B cell (primary cell): ENCODE data around the gene EZH2. TPM values are rescaled to one million over a fixed set of nuclear protein-coding genes. Genes with fewer than 3 reads are reported as not detected.

Source experiments
- ATAC-seq: fragments of 200-7000 bp; cut with Tn5 transposase; one replicate; pipeline ENCODE4 v1.10.0; 2021; ENCODE audit warnings: low read depth, mild to moderate bottlenecking, moderate number of reproducible peaks, moderate library complexity
- CTCF ChIA-PET: fragments of 350-600 bp; sonication (Branson Sonifier 250); formaldehyde crosslinking; loops from one replicate; lab custom pipeline; 2021; ENCODE audit warnings: antibody characterized with exemption, inconsistent platforms; lab: Charles Lee
- POLR2A ChIA-PET: fragments of 350-600 bp; sonication (Branson Sonifier 250); formaldehyde crosslinking; loops from one replicate; lab custom pipeline; 2021; ENCODE audit warnings: antibody characterized with exemption; lab: Charles Lee
- DNase-seq: peaks from one replicate; pipeline ENCODE4 v3.0.0; 2013
- H2AFZ ChIP-seq: 2 replicates; pipeline ENCODE4 v1.6.1; 2012; ENCODE audit warnings: mild to moderate bottlenecking, low read depth, low read length; ENCODE audit not compliant: insufficient read depth, poor library complexity, severe bottlenecking
- H3K27ac ChIP-seq, 2 donors: 1 replicate in 1 of 2; 2 replicates in 1 of 2; pipeline ENCODE4 v1.5.1; 2012 to 2013; ENCODE audit warnings: low read length in 2 of 2, mild to moderate bottlenecking in 2 of 2, moderate library complexity in 1 of 2
- H3K27me3 ChIP-seq, 4 experiments: fragments of 200-600 bp in 1 of 4; sonication (generic) in 1 of 4; replicated peaks in 1 of 4; 1 replicate in 2 of 4; 2 replicates in 2 of 4; pipeline versions ENCODE4 v1.6.1 to v1.7.0; 2013 to 2016; ENCODE audit warnings: low read length in 3 of 4, mild to moderate bottlenecking in 2 of 4, mixed read lengths in 1 of 4, moderate library complexity in 1 of 4; ENCODE audit not compliant: insufficient read depth in 4 of 4, control insufficient read depth in 3 of 4; ENCODE audit errors: control extremely low read depth in 1 of 4
- H3K36me3 ChIP-seq, 2 experiments: replicated peaks in 1 of 2; 1 replicate in 1 of 2; 2 replicates in 1 of 2; pipeline versions ENCODE4 v1.6.1 to v1.7.1; 2013; ENCODE audit warnings: low read length in 1 of 2; ENCODE audit not compliant: insufficient read depth in 2 of 2, control insufficient read depth in 1 of 2; ENCODE audit errors: control extremely low read depth in 1 of 2, extremely low read depth in 1 of 2
- H3K4me1 ChIP-seq, 2 donors: fragments of 200-600 bp in 1 of 2; sonication (generic) in 1 of 2; 1 replicate in 1 of 2; 2 replicates in 1 of 2; pipeline versions ENCODE4 v1.5.1 to v1.6.1; 2013 to 2017; ENCODE audit warnings: low read length in 2 of 2; ENCODE audit not compliant: control insufficient read depth in 2 of 2, insufficient read depth in 2 of 2
- H3K4me2 ChIP-seq: replicated peaks from 2 replicates; pipeline ENCODE3; 2012; ENCODE audit warnings: mild to moderate bottlenecking, low read depth, low read length; ENCODE audit not compliant: poor library complexity, severe bottlenecking
- H3K4me3 ChIP-seq, 5 experiments: fragments of 200-600 bp in 1 of 5; sonication (generic) in 1 of 5; 1 replicate in 3 of 5; 2 replicates in 2 of 5; pipeline versions ENCODE4 v1.5.1 to v1.7.0; 2011 to 2016; ENCODE audit warnings: low read length in 4 of 5, mild to moderate bottlenecking in 4 of 5, low read depth in 2 of 5, control low read depth in 1 of 5, moderate library complexity in 1 of 5; ENCODE audit not compliant: insufficient read depth in 1 of 5; ENCODE audit errors: control extremely low read depth in 1 of 5, extremely low read depth in 1 of 5
- H3K79me2 ChIP-seq: fragments of 200-600 bp; sonication (generic); one replicate; pipeline ENCODE4 v1.6.0; 2016; ENCODE audit warnings: low read length; ENCODE audit not compliant: control insufficient read depth, insufficient read depth
- H3K9ac ChIP-seq: fragments of 200-600 bp; sonication (generic); 2 replicates; pipeline ENCODE4 v1.6.1; 2017; ENCODE audit warnings: mild to moderate bottlenecking, low read length, moderate library complexity
- H3K9me3 ChIP-seq, 3 donors: one replicate each; pipeline versions ENCODE4 v1.6.1 to v1.7.1; 2013; ENCODE audit warnings: low read length in 2 of 3; ENCODE audit not compliant: control insufficient read depth in 2 of 3, insufficient read depth in 1 of 3; ENCODE audit errors: control extremely low read depth in 1 of 3
- H4K20me1 ChIP-seq: 2 replicates; pipeline ENCODE4 v1.6.0; 2012; ENCODE audit warnings: mild to moderate bottlenecking, low read length; ENCODE audit not compliant: insufficient read depth, control insufficient read depth, poor library complexity, severe bottlenecking
- H3K27ac Mint-ChIP-seq: one replicate; pipeline ENCODE4 v1.8.0; 2021; ENCODE audit warnings: mixed read lengths
- H3K27me3 Mint-ChIP-seq: one replicate; pipeline ENCODE4 v1.8.0; 2021; ENCODE audit warnings: mixed read lengths
- H3K4me1 Mint-ChIP-seq: one replicate; pipeline ENCODE4 v1.8.0; 2021; ENCODE audit warnings: mixed read lengths
- H3K4me3 Mint-ChIP-seq: one replicate; pipeline ENCODE4 v1.8.0; 2021; ENCODE audit warnings: mixed read lengths
- H3K9me3 Mint-ChIP-seq: one replicate; pipeline ENCODE4 v1.8.0; 2022; ENCODE audit warnings: mixed read lengths; ENCODE audit not compliant: insufficient read depth
- EZH2 ChIP-seq: IDR thresholded peaks from 2 replicates; pipeline ENCODE4 v1.6.1; 2012; ENCODE audit warnings: borderline replicate concordance, low read depth, mild to moderate bottlenecking, moderate library complexity, low read length; ENCODE audit not compliant: insufficient read depth, poor library complexity, severe bottlenecking
- WGBS: methylation state at CpG from one replicate; pipeline ENCODE4 v1.1.5; 2013; ENCODE audit warnings: missing lambda C conversion rate; ENCODE audit not compliant: insufficient coverage; 5-methylcytosine and 5-hydroxymethylcytosine counted together
- intact Hi-C: fragments of 100-400 bp; cut with micrococcal nuclease; formaldehyde crosslinking; loops from one replicate; pipeline ENCODE4 v1.10.0; 2022
- polyA plus RNA-seq: library from polyadenylated mRNA; depleted of rRNA; stranded (reverse); fragments of >200 nt; gene quantifications from 2 replicates; pipeline ENCODE4 v1.2.3, GENCODE V29; 2012
- total RNA-seq, 2 donors: library from RNA; stranded (reverse); fragments of 120-200 nt in 1 of 2; gene quantifications; 1 replicate in 1 of 2; 2 replicates in 1 of 2; pipeline versions ENCODE4 v1.2.3 to v1.2.4, GENCODE V29; 2013 to 2022
- TF ChIP-seq, protein P1 (sequence below): fragments of 200-600 bp; IDR thresholded peaks from one replicate; pipeline ENCODE4 v1.8.0; 2022; ENCODE audit warnings: antibody characterized with exemption, mild to moderate bottlenecking

The EZH2 gene
- total and polyA plus RNA-seq, 2 donors (not counting 1 experiment from before 2014, with no cell fraction given), result 5.1 to 10.3 TPM

DNA sequence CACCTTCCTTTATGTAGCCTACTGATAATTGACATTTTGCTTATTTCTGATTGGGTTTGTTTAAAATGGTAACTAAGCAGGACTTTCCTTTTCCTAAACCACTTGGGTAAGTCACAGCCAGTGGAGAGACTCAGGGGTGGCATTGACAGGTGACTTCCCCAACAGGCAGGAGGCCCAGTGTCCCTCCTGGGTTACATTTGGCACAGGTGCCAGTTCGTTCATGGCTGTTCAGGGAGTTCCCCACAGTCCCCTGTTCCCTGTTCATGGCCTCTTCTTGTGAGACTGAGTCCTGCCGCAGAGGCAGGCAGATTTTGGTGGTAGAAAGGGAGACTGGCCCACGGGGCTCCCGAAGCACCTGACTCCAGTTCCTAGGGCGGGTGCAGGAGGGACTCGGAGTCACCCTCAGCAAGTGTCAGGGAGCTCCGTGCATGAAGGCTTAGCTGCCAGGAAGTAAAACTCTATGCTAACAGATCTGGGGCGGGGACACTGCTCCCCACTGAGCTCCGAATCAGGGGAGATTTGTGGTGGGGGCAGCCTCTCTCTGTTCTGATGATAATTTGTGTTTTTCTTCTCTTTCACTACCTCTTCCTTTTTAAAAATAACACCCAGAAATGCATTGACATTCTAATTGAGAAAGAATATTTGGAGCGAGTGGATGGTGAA lies 84.1 kb downstream of the EZH2 start:
- Mint-ChIP-seq H3K4me1 (no peaks in the 10 kb centered on the region), H3K4me3 (no peak overlapping the region), H3K27ac (no peak overlapping the region), H3K27me3 (no peaks in the 10 kb centered on the region), H3K9me3 (no peaks in the 10 kb centered on the region)
- no peak overlapping the region for H3K4me3 ChIP-seq
- H4K20me1 ChIP-seq, result no peaks in the 10 kb centered on the region
- peaks cover 13 to 63% of the 10 kb centered on the region in 2 experiments for H3K36me3 ChIP-seq
- TF ChIP-seq, protein P1, sequence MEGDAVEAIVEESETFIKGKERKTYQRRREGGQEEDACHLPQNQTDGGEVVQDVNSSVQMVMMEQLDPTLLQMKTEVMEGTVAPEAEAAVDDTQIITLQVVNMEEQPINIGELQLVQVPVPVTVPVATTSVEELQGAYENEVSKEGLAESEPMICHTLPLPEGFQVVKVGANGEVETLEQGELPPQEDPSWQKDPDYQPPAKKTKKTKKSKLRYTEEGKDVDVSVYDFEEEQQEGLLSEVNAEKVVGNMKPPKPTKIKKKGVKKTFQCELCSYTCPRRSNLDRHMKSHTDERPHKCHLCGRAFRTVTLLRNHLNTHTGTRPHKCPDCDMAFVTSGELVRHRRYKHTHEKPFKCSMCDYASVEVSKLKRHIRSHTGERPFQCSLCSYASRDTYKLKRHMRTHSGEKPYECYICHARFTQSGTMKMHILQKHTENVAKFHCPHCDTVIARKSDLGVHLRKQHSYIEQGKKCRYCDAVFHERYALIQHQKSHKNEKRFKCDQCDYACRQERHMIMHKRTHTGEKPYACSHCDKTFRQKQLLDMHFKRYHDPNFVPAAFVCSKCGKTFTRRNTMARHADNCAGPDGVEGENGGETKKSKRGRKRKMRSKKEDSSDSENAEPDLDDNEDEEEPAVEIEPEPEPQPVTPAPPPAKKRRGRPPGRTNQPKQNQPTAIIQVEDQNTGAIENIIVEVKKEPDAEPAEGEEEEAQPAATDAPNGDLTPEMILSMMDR, result no peak
- no peak for TF ChIP-seq EZH2
- no peak overlapping the region for H2AFZ ChIP-seq
- H3K9ac ChIP-seq, result no peak overlapping the region
- no peak for ATAC-seq
- ChIA-PET CTCF (no interaction called here), POLR2A (no interaction called here)
- no peak for DNase-seq
- 94% methylated on average over 7 of the region's 10 CpGs for WGBS
- H3K4me1 ChIP-seq, result no peaks in the 10 kb centered on the region
- H3K27ac ChIP-seq, result no peak overlapping the region
- no peaks in the 10 kb centered on the region for H3K79me2 ChIP-seq
- H3K27me3 ChIP-seq, result no peaks in the 10 kb centered on the region
- no peak overlapping the region for H3K4me2 ChIP-seq
- H3K9me3 ChIP-seq, result no peaks in the 10 kb centered on the region
- intact Hi-C loops, result loop anchor here (10.0 kb wide), 1 partner anchor 55 kb away; no protein-coding TSS in a partner anchor

DNA sequence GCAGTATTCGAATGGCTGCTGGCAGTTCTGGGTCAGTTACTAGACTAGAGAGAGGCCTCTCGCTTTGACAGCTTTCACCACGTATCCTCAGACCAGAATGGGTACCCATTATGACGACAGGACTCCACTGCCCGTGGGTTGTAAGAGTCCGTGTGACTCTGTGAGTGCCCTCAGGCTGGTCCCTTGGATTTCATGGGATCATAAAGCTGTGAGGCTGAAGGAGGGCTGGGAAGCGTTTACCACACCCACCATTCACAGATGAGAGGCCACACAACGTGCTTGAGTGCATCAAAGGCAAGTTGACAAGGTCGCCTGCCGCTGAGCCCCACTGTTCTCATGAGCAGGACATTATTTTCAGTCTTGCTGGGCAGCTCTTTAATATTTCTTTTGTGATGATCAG lies 87.2 kb downstream of the EZH2 start:
- Histone ChIP-seq H3K27ac (no peak overlapping the region), H3K9ac (no peak overlapping the region), H3K36me3 (peaks cover 9 to 83% of the 10 kb centered on the region in 2 experiments), H3K79me2 (no peaks in the 10 kb centered on the region), H2AFZ (no peak overlapping the region), H3K4me1 (no peaks in the 10 kb centered on the region), H3K4me3 (no peak overlapping the region), H3K9me3 (no peaks in the 10 kb centered on the region), H4K20me1 (no peaks in the 10 kb centered on the region), H3K27me3 (no peaks in the 10 kb centered on the region), H3K4me2 (no peak overlapping the region)
- Mint-ChIP-seq H3K9me3 (no peaks in the 10 kb centered on the region), H3K27ac (no peak overlapping the region), H3K27me3 (no peaks in the 10 kb centered on the region), H3K4me1 (no peaks in the 10 kb centered on the region), H3K4me3 (no peak overlapping the region)
- TF ChIP-seq, protein P1, result no peak
- DNase-seq, result no peak
- CTCF ChIA-PET, result interaction anchor here (0.7 kb wide), 1 partner anchor 292 kb away, joined by 4 read pairs; no protein-coding TSS in a partner anchor
- POLR2A ChIA-PET, result no interaction called here
- 97% methylated on average over 8 of the region's 10 CpGs for WGBS
- intact Hi-C loops, result loop anchor here (10.0 kb wide), 1 partner anchor 52 kb away; no protein-coding TSS in a partner anchor
- ATAC-seq, result no peak
